Prostate gland (tissue), 2 donors: ENCODE results near the gene HYOU1.

Experiments used
- POLR2A ChIP-seq: fragments of 450-650 bp; IDR thresholded peaks from one replicate; pipeline ENCODE4 v1.6.1; 2016; ENCODE audit warnings: antibody characterized with exemption, mild to moderate bottlenecking
- POLR2AphosphoS5 ChIP-seq: sonication (generic); formaldehyde crosslinking; IDR thresholded peaks from one replicate; pipeline ENCODE4 v1.6.1; 2017; ENCODE audit warnings: antibody characterized with exemption
- TF ChIP-seq, protein P1 (sequence below), 4 experiments: fragments of 200-600 bp in 2 of 4; fragments of 450-650 bp in 2 of 4; sonication (generic) in 2 of 4; IDR thresholded peaks; 1 replicate in 3 of 4; 2 replicates in 1 of 4; pipeline ENCODE4 v1.5.1; 2016 to 2019; ENCODE audit warnings: antibody characterized with exemption in 4 of 4, mild to moderate bottlenecking in 2 of 4, moderate library complexity in 2 of 4

DNA sequence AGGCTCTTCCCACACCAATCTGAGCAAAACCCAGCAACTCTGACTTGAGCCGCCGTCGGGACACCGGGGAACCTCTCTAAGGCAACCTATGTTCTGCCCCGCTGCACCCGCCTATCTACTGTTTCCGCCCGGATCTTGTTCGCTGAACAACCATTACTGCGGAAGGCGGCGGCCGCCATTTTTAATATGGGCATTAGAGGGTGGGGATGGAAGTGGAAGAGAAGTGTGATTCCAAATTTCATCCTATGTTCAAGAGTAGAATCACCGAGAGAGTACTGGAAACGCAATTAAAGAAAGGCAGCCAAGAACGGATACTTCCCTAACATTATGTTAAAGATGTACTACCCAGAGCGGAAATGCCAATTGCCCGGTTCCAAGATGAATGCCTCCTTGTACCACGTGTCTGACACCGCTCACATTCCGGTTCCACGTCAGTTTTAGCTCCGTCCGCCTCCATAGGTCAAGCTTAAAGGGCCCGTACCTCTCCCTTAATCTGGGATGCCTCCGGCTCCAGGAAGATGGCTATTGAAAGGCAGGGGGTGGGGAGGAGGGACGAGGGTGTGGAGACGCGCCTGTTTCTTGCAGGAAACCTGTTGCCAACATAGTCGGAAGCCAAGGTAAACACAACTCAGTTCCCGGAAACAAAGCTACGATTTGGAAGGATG, 44.9 kb upstream of the HYOU1 start, which contains the start of gene DPAGT1:
- TF ChIP-seq POLR2AphosphoS5 (peak; percentile 85), POLR2A (peak; percentile 26)
- TF ChIP-seq, protein P1, sequence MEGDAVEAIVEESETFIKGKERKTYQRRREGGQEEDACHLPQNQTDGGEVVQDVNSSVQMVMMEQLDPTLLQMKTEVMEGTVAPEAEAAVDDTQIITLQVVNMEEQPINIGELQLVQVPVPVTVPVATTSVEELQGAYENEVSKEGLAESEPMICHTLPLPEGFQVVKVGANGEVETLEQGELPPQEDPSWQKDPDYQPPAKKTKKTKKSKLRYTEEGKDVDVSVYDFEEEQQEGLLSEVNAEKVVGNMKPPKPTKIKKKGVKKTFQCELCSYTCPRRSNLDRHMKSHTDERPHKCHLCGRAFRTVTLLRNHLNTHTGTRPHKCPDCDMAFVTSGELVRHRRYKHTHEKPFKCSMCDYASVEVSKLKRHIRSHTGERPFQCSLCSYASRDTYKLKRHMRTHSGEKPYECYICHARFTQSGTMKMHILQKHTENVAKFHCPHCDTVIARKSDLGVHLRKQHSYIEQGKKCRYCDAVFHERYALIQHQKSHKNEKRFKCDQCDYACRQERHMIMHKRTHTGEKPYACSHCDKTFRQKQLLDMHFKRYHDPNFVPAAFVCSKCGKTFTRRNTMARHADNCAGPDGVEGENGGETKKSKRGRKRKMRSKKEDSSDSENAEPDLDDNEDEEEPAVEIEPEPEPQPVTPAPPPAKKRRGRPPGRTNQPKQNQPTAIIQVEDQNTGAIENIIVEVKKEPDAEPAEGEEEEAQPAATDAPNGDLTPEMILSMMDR (IDR thresholded peaks at IDR 0.05), result no peak
